ENCODE results near the gene PGC. TPM values are rescaled to one million over a fixed set of nuclear protein-coding genes. Genes with fewer than 3 reads are reported as not detected.

PGC gene
- total RNA-seq, 2 experiments from 2014 or later: not detected

- Mint-ChIP-seq H3K27me3 (no peaks in the 10 kb centered on the region), H3K36me3 (no peaks in the 10 kb centered on the region), H3K4me1 (peaks cover 38% of the 10 kb centered on the region), H3K4me3 (no peak overlapping the region), H3K9me3 (ENCODE audit: low read depth) (no peaks in the 10 kb centered on the region), H3K27ac (no peak overlapping the region)
- no peak for ATAC-seq
- DNase-seq: no peak
- CTCF ChIA-PET: interaction anchor here (0.9 to 1.7 kb wide), 4 partner anchors 12 to 46 kb away, joined by 3 to 5 read pairs (median 3); no protein-coding TSS in a partner anchor
Measured at GRCh38 chr6:41729624-41730023, 17.6 kb downstream of the PGC start.

GRCh38 chr6:41728954-41729353 lies 18.2 kb downstream of the PGC start:
- H3K27me3 Mint-ChIP-seq: no peaks in the 10 kb centered on the region
- no peak overlapping the region for H3K4me3 Mint-ChIP-seq
- no peaks in the 10 kb centered on the region for H3K36me3 Mint-ChIP-seq
- CTCF ChIA-PET: no interaction called here
- peaks cover 40% of the 10 kb centered on the region for H3K4me1 Mint-ChIP-seq
- ATAC-seq (no peak), DNase-seq (no peak)
- H3K27ac Mint-ChIP-seq: no peak overlapping the region
- H3K9me3 Mint-ChIP-seq (ENCODE audit: low read depth): no peaks in the 10 kb centered on the region

- DNase-seq (no peak), ATAC-seq (no peak)
- Mint-ChIP-seq H3K36me3 (no peaks in the 10 kb centered on the region), H3K4me3 (no peak overlapping the region), H3K4me1 (peaks cover 33% of the 10 kb centered on the region), H3K9me3 (ENCODE audit: low read depth) (no peaks in the 10 kb centered on the region), H3K27ac (peak overlapping the region; percentile 27), H3K27me3 (no peaks in the 10 kb centered on the region)
- CTCF ChIA-PET: interaction anchor here (1.8 kb wide), 1 partner anchor 24 kb away, joined by 4 read pairs; no protein-coding TSS in a partner anchor
Measured at GRCh38 chr6:41728073-41728936, 18.9 kb downstream of the PGC start.

GRCh38 chr6:41727705-41728072 lies 19.5 kb downstream of the PGC start:
- H3K4me1 Mint-ChIP-seq: peaks cover 27% of the 10 kb centered on the region
- no peaks in the 10 kb centered on the region for H3K27me3 Mint-ChIP-seq
- H3K36me3 Mint-ChIP-seq: no peaks in the 10 kb centered on the region
- H3K9me3 Mint-ChIP-seq (ENCODE audit: low read depth): no peaks in the 10 kb centered on the region
- no peak overlapping the region for H3K4me3 Mint-ChIP-seq
- DNase-seq (no peak), ATAC-seq (no peak)
- CTCF ChIA-PET: interaction anchor here (1.8 kb wide), 1 partner anchor 24 kb away, joined by 4 read pairs; no protein-coding TSS in a partner anchor
- no peak overlapping the region for H3K27ac Mint-ChIP-seq

GRCh38 chr6:41726876-41727275 lies 20.3 kb downstream of the PGC start:
- ATAC-seq: no peak
- CTCF ChIA-PET: interaction anchor here (1.6 to 1.8 kb wide), 2 partner anchors 8 to 23 kb away, joined by 3 to 4 read pairs; no protein-coding TSS in a partner anchor
- H3K27me3 Mint-ChIP-seq: no peaks in the 10 kb centered on the region
- no peak for DNase-seq
- no peak overlapping the region for H3K27ac Mint-ChIP-seq
- H3K4me1 Mint-ChIP-seq: peaks cover 23% of the 10 kb centered on the region
- no peaks in the 10 kb centered on the region for H3K9me3 Mint-ChIP-seq (ENCODE audit: low read depth)
- H3K36me3 Mint-ChIP-seq: no peaks in the 10 kb centered on the region
- H3K4me3 Mint-ChIP-seq: no peak overlapping the region

GRCh38 chr6:41724586-41725501 lies 22.4 kb downstream of the PGC start:
- ATAC-seq (no peak), DNase-seq (no peak)
- H3K9me3 Mint-ChIP-seq (ENCODE audit: low read depth): no peaks in the 10 kb centered on the region
- no peaks in the 10 kb centered on the region for H3K36me3 Mint-ChIP-seq
- no peaks in the 10 kb centered on the region for H3K27me3 Mint-ChIP-seq
- CTCF ChIA-PET: no interaction called here
- H3K4me1 Mint-ChIP-seq: peaks cover 7% of the 10 kb centered on the region
- H3K4me3 Mint-ChIP-seq: no peak overlapping the region
- H3K27ac Mint-ChIP-seq: no peak overlapping the region

- Mint-ChIP-seq H3K27ac (no peak overlapping the region), H3K27me3 (no peaks in the 10 kb centered on the region), H3K36me3 (no peaks in the 10 kb centered on the region), H3K9me3 (ENCODE audit: low read depth) (no peaks in the 10 kb centered on the region), H3K4me1 (peaks cover 7% of the 10 kb centered on the region), H3K4me3 (no peak overlapping the region)
- CTCF ChIA-PET: no interaction called here
- DNase-seq: no peak
- no peak for ATAC-seq
Measured at GRCh38 chr6:41724228-41724580, 23.0 kb downstream of the PGC start.

- ATAC-seq: no peak
- H3K9me3 Mint-ChIP-seq (ENCODE audit: low read depth): no peaks in the 10 kb centered on the region
- H3K4me3 Mint-ChIP-seq: no peak overlapping the region
- H3K27ac Mint-ChIP-seq: no peak overlapping the region
- H3K27me3 Mint-ChIP-seq: no peaks in the 10 kb centered on the region
- peaks cover 7% of the 10 kb centered on the region for H3K4me1 Mint-ChIP-seq
- CTCF ChIA-PET: interaction anchor here (1.4 to 1.7 kb wide), 2 partner anchors 40 to 121 kb away, joined by 3 read pairs; no protein-coding TSS in a partner anchor
- no peaks in the 10 kb centered on the region for H3K36me3 Mint-ChIP-seq
- DNase-seq: no peak
Measured at GRCh38 chr6:41723530-41724227, 23.5 kb downstream of the PGC start.

GRCh38 chr6:41722969-41723529 lies 24.1 kb downstream of the PGC start:
- Mint-ChIP-seq H3K36me3 (no peaks in the 10 kb centered on the region), H3K4me1 (peaks cover 7% of the 10 kb centered on the region), H3K27ac (no peak overlapping the region), H3K4me3 (no peak overlapping the region), H3K9me3 (ENCODE audit: low read depth) (no peaks in the 10 kb centered on the region), H3K27me3 (no peaks in the 10 kb centered on the region)
- ATAC-seq (no peak), DNase-seq (no peak)
- CTCF ChIA-PET: interaction anchor here (1.4 to 1.7 kb wide), 2 partner anchors 40 to 120 kb away, joined by 3 read pairs; no protein-coding TSS in a partner anchor

GRCh38 chr6:41721414-41721813 lies 25.8 kb downstream of the PGC start:
- DNase-seq: no peak
- no peak for ATAC-seq
- no peaks in the 10 kb centered on the region for H3K9me3 Mint-ChIP-seq (ENCODE audit: low read depth)
- no peak overlapping the region for H3K27ac Mint-ChIP-seq
- CTCF ChIA-PET: no interaction called here
- H3K4me3 Mint-ChIP-seq: no peak overlapping the region
- no peaks in the 10 kb centered on the region for H3K36me3 Mint-ChIP-seq
- H3K4me1 Mint-ChIP-seq: peaks cover 10% of the 10 kb centered on the region
- H3K27me3 Mint-ChIP-seq: no peaks in the 10 kb centered on the region

- no peak for DNase-seq
- CTCF ChIA-PET: no interaction called here
Measured at GRCh38 chr6:41720783-41721182, 26.4 kb downstream of the PGC start.

GRCh38 chr6:41720262-41720620 lies 27.0 kb downstream of the PGC start:
- no peak for ATAC-seq

More at GRCh38 chr6:41720783-41721182, 26.4 kb downstream of the PGC start:
- no peak overlapping the region for H3K27ac Mint-ChIP-seq
- no peak overlapping the region for H3K4me3 Mint-ChIP-seq
- H3K9me3 Mint-ChIP-seq (ENCODE audit: low read depth): no peaks in the 10 kb centered on the region
- H3K4me1 Mint-ChIP-seq: peaks cover 16% of the 10 kb centered on the region
- no peaks in the 10 kb centered on the region for H3K27me3 Mint-ChIP-seq
- H3K36me3 Mint-ChIP-seq: no peaks in the 10 kb centered on the region
- no peak for ATAC-seq

More at GRCh38 chr6:41720262-41720620, 27.0 kb downstream of the PGC start:
- Mint-ChIP-seq H3K4me1 (peaks cover 19% of the 10 kb centered on the region), H3K9me3 (ENCODE audit: low read depth) (no peaks in the 10 kb centered on the region), H3K4me3 (no peak overlapping the region), H3K27me3 (no peaks in the 10 kb centered on the region), H3K27ac (no peak overlapping the region), H3K36me3 (no peaks in the 10 kb centered on the region)
- no peak for DNase-seq
- CTCF ChIA-PET: interaction anchor here (1.3 to 1.4 kb wide), 2 partner anchors 14 to 384 kb away, joined by 3 to 5 read pairs; no protein-coding TSS in a partner anchor

All from activated CD8-positive, alpha-beta memory T cell treated with anti-CD3 and anti-CD28 coated beads, Interleukin-2, amount 10 ng/mL, durations not matched to agents 7 days and 5 days (primary cell).